ENCODE results near the gene NVL. TPM values are rescaled to one million over a fixed set of nuclear protein-coding genes. Genes with fewer than 3 reads are reported as not detected.

Gene NVL
- total and polyA plus RNA-seq, 10 of the 15 experiments (the other 5 are each of a cell fraction or from before 2014, with no cell fraction given), result 20.3 to 49.6 (median 35.2) TPM

DNA sequence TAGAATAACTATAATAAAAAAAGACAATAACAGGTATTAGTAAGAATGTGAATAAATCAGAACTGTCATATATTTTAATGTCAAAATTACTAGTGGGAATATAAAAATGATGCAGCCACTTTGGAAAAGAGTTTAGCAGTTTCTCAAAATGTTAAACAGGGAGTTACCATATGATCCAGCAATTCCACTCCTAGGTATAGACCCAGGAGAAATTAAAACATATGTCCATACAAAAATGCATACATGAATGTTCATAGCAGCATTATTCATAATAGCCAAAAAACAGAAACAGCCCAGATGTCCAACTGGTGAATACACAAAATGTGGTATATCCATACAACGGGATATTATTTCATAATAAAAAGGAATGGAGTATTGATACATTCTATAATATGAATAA is 71.6 kb downstream of the NVL start:
- no TSS peak for BruUV-seq (replicated peaks)
- ChIA-PET CTCF (no interaction called here), RAD21 (ENCODE audit: unreplicated experiment) (no interaction called here), SMC1A (ENCODE audit: uncharacterized antibody, unreplicated experiment) (no interaction called here), POLR2A (no interaction called here)
- Histone ChIP-seq H2AFZ (ENCODE audit: control insufficient read depth, low read depth, low read length) (no peak overlapping the region), H3K9ac (ENCODE audit: control insufficient read depth, insufficient read depth, low read length) (no peak overlapping the region), H3K4me2 (ENCODE audit: control insufficient read depth, insufficient read depth) (no peak overlapping the region), H3K27me3 (replicated peaks in 1 of 2; ENCODE audit: control insufficient read depth in 2 of 2, insufficient read depth in 2 of 2, low read length in 1 of 2) (no peaks in the 10 kb centered on the region), H4K20me1 (ENCODE audit: control insufficient read depth, insufficient read depth) (no peaks in the 10 kb centered on the region), H3K4me3 (no peak overlapping the region), H3K27ac (ENCODE audit: control insufficient read depth, insufficient read depth) (no peak overlapping the region), H3K9me3 (replicated peaks; ENCODE audit: control insufficient read depth, insufficient read depth, low read length) (no peaks in the 10 kb centered on the region), H3K36me3 (ENCODE audit: control insufficient read depth in 2 of 2, insufficient read depth in 2 of 2, low read length in 1 of 2) (peaks cover 0 to 2% of the 10 kb centered on the region in 2 experiments; a peak in 1 of 4 replicates), H3K4me1 (ENCODE audit: control insufficient read depth, insufficient read depth, low read length) (no peaks in the 10 kb centered on the region), H3K79me2 (ENCODE audit: control insufficient read depth, insufficient read depth, low read length) (no peaks in the 10 kb centered on the region)
- in situ Hi-C loops (cut with MboI), result no loop called here
- TF ChIP-seq CHD1 (IDR thresholded peaks at IDR 0.05; ENCODE audit: low read depth, low read length) (no peak), MEF2A (IDR thresholded peaks at IDR 0.05; ENCODE audit: insufficient read depth, low read depth, low read length) (no peak), BCL11A (IDR thresholded peaks at IDR 0.05; ENCODE audit: low read depth, low read length) (no peak), EZH2 (IDR thresholded peaks at IDR 0.05; ENCODE audit: borderline replicate concordance, control insufficient read depth, low read depth, low read length) (no peak), RELA (IDR thresholded peaks at IDR 0.05; ENCODE audit: borderline replicate concordance, partially characterized antibody) (no peak), GATAD2B (conservative IDR thresholded peaks at IDR 0.05; ENCODE audit: low read depth) (no peak), RAD51 (IDR thresholded peaks at IDR 0.05) (no peak), TAF1 (IDR thresholded peaks at IDR 0.05; ENCODE audit: borderline replicate concordance, low read depth, low read length) (no peak), ZNF217 (IDR thresholded peaks at IDR 0.05) (no peak)
- TF ChIP-seq, protein P1, sequence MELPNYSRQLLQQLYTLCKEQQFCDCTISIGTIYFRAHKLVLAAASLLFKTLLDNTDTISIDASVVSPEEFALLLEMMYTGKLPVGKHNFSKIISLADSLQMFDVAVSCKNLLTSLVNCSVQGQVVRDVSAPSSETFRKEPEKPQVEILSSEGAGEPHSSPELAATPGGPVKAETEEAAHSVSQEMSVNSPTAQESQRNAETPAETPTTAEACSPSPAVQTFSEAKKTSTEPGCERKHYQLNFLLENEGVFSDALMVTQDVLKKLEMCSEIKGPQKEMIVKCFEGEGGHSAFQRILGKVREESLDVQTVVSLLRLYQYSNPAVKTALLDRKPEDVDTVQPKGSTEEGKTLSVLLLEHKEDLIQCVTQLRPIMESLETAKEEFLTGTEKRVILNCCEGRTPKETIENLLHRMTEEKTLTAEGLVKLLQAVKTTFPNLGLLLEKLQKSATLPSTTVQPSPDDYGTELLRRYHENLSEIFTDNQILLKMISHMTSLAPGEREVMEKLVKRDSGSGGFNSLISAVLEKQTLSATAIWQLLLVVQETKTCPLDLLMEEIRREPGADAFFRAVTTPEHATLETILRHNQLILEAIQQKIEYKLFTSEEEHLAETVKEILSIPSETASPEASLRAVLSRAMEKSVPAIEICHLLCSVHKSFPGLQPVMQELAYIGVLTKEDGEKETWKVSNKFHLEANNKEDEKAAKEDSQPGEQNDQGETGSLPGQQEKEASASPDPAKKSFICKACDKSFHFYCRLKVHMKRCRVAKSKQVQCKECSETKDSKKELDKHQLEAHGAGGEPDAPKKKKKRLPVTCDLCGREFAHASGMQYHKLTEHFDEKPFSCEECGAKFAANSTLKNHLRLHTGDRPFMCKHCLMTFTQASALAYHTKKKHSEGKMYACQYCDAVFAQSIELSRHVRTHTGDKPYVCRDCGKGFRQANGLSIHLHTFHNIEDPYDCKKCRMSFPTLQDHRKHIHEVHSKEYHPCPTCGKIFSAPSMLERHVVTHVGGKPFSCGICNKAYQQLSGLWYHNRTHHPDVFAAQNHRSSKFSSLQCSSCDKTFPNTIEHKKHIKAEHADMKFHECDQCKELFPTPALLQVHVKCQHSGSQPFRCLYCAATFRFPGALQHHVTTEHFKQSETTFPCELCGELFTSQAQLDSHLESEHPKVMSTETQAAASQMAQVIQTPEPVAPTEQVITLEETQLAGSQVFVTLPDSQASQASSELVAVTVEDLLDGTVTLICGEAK (IDR thresholded peaks at IDR 0.05; ENCODE audit: borderline replicate concordance), result no peak
- TF ChIP-seq, protein P2, sequence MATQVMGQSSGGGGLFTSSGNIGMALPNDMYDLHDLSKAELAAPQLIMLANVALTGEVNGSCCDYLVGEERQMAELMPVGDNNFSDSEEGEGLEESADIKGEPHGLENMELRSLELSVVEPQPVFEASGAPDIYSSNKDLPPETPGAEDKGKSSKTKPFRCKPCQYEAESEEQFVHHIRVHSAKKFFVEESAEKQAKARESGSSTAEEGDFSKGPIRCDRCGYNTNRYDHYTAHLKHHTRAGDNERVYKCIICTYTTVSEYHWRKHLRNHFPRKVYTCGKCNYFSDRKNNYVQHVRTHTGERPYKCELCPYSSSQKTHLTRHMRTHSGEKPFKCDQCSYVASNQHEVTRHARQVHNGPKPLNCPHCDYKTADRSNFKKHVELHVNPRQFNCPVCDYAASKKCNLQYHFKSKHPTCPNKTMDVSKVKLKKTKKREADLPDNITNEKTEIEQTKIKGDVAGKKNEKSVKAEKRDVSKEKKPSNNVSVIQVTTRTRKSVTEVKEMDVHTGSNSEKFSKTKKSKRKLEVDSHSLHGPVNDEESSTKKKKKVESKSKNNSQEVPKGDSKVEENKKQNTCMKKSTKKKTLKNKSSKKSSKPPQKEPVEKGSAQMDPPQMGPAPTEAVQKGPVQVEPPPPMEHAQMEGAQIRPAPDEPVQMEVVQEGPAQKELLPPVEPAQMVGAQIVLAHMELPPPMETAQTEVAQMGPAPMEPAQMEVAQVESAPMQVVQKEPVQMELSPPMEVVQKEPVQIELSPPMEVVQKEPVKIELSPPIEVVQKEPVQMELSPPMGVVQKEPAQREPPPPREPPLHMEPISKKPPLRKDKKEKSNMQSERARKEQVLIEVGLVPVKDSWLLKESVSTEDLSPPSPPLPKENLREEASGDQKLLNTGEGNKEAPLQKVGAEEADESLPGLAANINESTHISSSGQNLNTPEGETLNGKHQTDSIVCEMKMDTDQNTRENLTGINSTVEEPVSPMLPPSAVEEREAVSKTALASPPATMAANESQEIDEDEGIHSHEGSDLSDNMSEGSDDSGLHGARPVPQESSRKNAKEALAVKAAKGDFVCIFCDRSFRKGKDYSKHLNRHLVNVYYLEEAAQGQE (IDR thresholded peaks at IDR 0.05; ENCODE audit: low read depth, low read length), result no peak
- no peak for FAIRE-seq
- intact Hi-C loops (cut with micrococcal nuclease; ENCODE audit: unreplicated experiment), result no loop called here
- WGBS (ENCODE audit: insufficient coverage, insufficient replicate concordance, low lambda C conversion rate, missing lambda C conversion rate), result 100% methylated on average over 1 of the region's 1 CpG
- ATAC-seq, result no peak
- DNase-seq (ENCODE audit: low read depth, low spot score), result no peak
